ENCODE measurements around the gene HMBS.

HMBS gene

DNA sequence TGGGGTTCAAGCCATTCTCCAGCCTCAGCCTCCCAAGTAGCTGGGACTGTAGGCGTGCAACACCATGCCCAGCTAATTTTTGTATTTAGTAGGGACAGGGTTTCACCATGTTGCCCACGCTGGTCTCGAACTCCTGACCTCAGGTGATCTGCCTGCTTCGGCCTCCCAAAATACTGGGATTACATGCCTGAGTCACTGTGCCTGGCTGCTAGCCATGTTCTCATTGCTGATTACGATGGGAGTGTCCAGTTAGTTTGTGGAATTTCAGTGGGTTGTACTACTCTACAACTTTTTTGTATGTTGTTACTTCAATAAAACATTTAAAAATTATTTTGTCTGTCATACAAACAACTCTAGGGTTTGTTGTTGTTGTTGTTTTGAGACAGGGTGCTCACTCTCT lies 21.9 kb upstream of the HMBS start:
- intact Hi-C loops (cut with DNase I), result no loop called here
- DNase-seq, result peak in 1 of 10 donors; percentile 29

GRCh38 chr11:119065369-119065768 lies 19.3 kb upstream of the HMBS start:
- intact Hi-C loops (cut with DNase I), result no loop called here

DNA sequence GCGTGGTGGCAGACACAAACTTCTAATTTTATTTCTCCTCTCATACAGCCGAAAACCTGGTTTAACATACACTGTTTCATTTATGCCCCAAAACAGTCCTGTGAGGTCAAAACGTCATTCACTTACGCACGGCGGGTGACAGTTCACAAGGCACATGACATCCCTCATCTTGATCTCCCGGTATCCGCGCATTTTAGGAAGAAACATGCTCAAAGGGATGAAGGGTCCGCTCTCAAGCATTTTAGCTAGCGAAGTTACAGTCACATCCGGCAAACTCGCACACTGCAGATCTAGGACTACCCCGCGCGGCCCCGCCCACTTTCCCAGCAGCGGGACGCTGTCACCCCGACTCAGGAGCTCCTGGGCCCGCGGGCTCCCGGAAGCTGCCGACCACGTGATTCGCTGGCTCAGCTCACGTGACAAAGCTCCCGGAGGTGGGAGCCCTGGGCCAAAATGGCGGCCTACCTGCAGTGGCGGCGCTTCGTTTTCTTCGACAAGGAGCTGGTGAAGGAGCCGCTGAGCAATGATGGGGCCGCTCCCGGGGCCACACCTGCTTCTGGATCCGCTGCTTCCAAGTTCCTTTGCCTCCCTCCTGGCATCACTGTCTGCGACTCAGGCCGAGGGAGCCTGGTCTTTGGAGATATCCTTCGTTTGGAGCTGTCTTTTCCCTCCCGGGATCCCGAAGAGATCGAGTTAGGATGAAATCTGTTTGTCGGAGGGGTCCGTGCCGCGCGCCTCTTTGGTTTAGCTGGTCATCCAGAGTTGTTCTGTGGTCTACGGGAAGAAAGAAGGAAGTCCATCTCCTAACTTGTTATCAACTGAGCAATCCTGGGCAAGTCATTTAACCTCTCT lies 17.1 kb upstream of the HMBS start, which contains the start of gene VPS11:
VPS11 (plus strand) TSS at position 448 of the 852 bp plus-strand sequence; CDS start at position 454, 6 bp downstream.
- DNase-seq, result peak; percentile 95 to 99 (median 98)
- intact Hi-C loops (cut with DNase I), result loop anchor here (1.0 kb wide), 1 partner anchor 18 kb away; no protein-coding TSS in a partner anchor

More at GRCh38 chr11:119065369-119065768, 19.3 kb upstream of the HMBS start:
- peak in 2 of 10 donors; percentile 5 to 56 for DNase-seq

- DNase-seq, result peak in 2 of 10 donors; percentile 26 to 38
- intact Hi-C loops (cut with DNase I), result no loop called here
Measured at GRCh38 chr11:119077839-119078238, 6.8 kb upstream of the HMBS start.

DNA sequence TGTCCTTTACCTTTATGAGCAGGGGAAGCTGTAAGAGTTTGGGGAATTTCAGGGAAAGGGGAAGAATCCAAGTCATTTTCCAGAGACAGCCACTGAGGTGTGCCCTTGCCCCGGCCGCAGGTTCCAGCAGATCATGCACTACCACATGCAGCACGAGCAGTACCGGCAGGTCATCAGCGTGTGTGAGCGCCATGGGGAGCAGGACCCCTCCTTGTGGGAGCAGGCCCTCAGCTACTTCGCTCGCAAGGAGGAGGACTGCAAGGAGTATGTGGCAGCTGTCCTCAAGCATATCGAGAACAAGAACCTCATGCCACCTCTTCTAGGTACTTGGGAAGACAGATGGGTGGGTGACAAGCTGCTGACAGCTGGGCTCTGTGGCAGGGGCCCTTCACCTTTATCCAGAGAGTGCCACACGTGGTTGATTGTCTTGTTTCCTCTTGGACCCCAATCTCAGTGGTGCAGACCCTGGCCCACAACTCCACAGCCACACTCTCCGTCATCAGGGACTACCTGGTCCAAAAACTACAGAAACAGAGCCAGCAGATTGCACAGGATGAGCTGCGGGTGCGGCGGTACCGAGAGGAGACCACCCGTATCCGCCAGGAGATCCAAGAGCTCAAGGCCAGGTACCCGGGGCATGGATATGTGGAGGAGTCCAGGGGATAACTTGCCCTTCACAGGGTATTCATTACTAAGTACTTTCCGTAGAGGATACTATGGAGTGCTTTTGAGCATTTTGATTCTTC lies 5.8 kb upstream of the HMBS start:
- peak in 2 of 10 donors; percentile 65 to 78 for DNase-seq
- intact Hi-C loops (cut with DNase I), result no loop called here

DNA sequence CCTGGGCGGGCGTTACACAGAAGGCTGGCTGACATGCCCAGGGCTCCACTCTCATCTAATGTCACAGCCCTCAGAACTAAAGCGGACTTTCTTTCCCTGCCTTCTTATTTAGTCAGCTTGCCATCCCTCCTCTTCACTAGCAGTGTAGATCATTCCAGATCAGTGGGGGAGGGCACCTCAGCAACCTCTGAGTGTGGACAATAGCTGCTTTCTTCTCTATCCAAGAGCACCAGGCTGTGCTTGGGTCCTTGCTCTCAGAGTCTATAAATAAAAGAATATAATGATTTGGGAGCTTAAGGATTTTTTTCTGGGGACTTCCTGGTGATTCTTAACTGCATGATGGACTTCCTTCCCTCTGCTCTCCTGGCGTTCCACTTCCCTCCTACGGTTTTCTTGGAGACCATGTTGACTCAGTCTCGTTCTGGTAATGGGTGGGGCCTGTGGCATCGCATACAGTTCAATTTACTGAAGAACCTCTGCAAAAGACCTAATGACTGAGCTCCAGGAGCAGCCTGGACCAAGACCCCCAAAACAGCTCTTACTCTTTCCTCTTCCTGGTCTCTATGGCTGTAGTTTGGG lies 2.9 kb upstream of the HMBS start:
- DNase-seq, result peak in 5 of 10 donors; percentile 39 to 93 (median 67)
- intact Hi-C loops (cut with DNase I), result no loop called here

DNA sequence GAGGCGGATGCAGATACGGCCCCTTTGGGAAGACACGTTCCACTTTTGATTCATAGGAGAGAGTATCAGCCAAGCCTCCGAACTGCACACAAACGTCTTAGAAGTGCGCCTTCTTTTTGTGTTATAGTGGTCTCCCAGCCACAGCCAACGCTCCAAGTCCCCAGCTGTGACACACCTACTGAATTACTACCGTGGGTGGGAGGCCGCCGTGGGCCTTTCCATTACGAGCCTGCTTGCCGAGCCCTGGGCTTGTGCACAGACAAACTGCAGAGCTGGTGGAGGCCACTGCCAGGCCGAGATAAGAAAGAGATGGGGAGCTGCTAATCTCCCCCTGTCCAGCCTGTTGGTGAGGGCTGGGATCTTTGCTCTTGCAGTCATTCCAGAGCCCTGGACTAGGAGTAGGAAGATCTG lies 761 bp downstream of the HMBS start:
- DNase-seq, result peak in 2 of 10 donors; percentile 86 to 87
- intact Hi-C loops (cut with DNase I), result loop anchor here (1.0 kb wide), 1 partner anchor 18 kb away; the partner anchor contains the start of gene VPS11

GRCh38 chr11:119087123-119087522 lies 2.4 kb downstream of the HMBS start:
- intact Hi-C loops (cut with DNase I), result no loop called here
- DNase-seq, result peak in 1 of 10 donors; percentile 18

DNA sequence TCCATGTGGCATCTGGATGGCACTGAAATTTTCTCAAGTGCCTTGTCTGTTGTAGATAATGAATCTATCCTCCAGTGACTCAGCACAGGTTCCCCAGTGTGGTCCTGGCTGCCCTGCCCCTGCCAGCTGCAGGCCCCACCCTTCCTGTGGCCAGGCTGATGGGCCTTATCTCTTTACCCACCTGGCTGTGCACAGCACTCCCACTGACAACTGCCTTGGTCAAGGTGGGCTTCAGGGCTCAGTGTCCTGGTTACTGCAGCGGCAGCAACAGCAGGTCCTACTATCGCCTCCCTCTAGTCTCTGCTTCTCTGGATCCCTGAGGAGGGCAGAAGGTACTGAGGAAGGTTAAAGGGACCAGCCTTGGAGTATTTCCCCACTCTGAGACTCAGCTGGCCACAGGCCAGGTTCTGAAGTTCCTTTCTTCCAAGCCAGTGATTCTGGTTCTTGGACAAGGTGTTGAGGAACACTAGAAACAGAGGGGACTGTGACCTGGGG lies 3.1 kb downstream of the HMBS start:
- intact Hi-C loops (cut with DNase I), result no loop called here

DNA sequence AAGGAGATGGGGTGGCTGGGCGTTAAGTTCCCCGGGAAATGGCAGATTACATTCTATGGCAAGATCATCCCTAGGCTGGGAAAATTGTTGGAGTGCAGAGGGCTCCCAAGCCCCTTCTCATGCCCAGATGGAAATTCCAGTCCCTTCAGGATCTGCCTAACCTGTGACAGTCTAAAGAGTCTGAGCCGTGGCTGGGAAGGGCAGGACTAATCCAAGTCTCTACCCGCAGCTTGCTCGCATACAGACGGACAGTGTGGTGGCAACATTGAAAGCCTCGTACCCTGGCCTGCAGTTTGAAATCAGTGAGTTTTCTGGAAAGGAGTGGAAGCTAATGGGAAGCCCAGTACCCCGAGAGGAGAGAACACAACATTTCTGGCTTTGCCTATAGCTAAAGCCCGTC lies 3.7 kb downstream of the HMBS start:
- DNase-seq, result peak in 1 of 10 donors; percentile 39
- intact Hi-C loops (cut with DNase I), result no loop called here

More for the DNA sequence above, 3.1 kb downstream of the HMBS start:
- peak in 2 of 10 donors; percentile 35 to 72 for DNase-seq

- no peak for DNase-seq
- intact Hi-C loops (cut with DNase I), result no loop called here
Measured at GRCh38 chr11:119089319-119089718, 4.6 kb downstream of the HMBS start.

DNA sequence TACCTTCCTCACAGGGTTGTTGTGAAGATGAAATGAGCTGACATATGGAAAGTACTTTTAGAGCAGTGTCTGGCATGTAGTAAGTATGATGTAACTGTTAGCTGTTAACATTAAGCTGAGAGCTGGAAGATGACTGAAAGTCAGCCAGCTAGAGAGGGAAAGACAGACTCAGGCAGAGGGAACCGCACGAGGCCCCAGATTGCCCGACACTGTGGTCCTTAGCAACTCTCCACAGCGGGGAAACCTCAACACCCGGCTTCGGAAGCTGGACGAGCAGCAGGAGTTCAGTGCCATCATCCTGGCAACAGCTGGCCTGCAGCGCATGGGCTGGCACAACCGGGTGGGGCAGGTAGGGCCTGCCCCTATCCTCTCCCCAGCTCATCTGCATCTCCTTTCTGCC lies 6.5 kb downstream of the HMBS start:
- intact Hi-C loops (cut with DNase I), result no loop called here
- peak in 2 of 10 donors; percentile 71 to 77 for DNase-seq

DNA sequence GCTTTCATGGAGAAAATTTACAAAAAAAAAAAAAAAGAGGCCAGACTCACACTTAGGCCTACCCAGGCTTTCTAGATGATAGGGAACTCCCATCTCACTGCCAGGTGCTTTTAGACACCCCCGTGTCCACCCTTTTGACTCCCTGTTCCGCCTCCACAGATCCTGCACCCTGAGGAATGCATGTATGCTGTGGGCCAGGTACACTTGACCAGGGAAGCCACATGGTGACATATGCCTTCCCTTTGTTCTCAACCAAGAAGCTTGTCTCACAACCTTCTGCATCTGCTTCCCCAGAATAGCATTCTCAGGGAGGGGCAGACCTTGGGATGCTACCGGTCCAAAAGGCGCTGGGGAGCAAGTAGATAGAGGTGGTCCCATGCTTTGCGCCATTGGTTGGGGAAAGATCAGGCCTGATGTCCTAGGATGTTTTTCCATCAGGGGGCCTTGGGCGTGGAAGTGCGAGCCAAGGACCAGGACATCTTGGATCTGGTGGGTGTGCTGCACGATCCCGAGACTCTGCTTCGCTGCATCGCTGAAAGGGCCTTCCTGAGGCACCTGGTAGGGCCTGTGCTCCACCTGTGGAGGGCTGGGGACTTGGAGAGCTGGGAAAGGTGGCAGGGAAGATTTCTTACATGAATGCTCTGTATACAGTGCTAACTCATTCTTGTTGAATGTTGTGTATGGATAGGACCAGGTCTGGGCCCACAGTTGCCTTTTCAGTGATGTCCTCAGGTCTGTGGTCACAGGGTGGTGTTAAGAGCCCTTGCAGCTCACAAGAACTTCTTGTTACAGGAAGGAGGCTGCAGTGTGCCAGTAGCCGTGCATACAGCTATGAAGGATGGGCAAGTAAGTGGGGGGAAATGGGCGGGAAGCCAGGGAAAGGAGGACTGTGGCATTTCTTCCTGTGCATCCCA lies 7.5 kb downstream of the HMBS start:
- DNase-seq, result peak in 1 of 10 donors; percentile 51
- intact Hi-C loops (cut with DNase I), result no loop called here

GRCh38 chr11:119092880-119093842 lies 8.5 kb downstream of the HMBS start:
- intact Hi-C loops (cut with DNase I), result no loop called here
- DNase-seq, result peak in 1 of 10 donors; percentile 65

DNA sequence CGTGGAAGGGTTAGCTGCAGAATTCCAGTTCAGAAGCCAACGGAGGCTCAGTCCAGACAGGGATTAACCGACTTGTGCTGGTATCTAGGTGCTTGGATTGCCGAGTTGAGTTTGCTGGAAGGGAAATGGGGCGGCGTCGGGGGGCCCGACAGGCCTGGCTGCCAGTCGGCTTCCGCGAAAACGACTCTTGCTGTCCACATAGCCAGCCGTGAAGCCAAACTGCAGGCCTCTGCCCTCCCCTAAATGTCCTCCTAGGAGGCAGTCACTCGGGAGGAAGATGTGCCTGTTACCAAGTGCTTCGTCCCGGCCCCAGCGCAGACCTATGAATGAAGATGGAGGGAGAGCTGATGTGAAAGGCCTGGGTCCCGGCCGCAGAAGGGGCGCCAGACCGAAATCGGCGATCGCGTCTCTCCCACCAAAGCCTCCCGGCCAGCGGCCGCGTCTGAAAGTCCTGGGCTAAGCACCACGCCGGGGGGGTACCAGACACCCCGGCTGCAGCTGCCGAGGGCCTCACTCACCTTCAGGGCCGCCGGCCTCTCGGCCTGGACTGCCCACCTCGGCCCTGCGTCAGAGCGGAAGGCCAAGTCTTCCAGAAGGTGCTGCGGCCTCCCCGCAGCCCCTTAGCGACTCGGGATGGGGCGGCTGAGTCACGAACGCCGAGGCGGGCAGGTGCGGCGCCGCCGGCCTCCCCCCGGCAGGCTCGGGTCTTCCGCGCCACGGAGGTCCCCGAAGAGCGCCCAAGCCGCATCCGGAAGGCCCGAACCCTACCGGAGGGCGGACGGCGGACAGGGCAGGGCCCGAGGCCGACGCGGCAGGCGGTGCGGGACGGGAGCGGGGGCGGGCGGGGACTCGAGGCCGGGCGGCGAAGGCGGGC lies 9.5 kb downstream of the HMBS start:
- DNase-seq, result peak in 4 of 10 donors; percentile 26 to 87 (median 84)
- intact Hi-C loops (cut with DNase I), result loop anchor here (2.0 kb wide), 2 partner anchors 37 to 63 kb away; partner anchors contain the start of genes HYOU1 and SLC37A4

- peak; percentile 66 to 98 (median 83) for DNase-seq
- intact Hi-C loops (cut with DNase I), result loop anchor here (2.0 kb wide), 2 partner anchors 38 to 64 kb away; partner anchors contain the start of genes HYOU1 and SLC37A4
Measured at GRCh38 chr11:119094816-119095065, 10.1 kb downstream of the HMBS start.
